Sigmoid colon (tissue), 4 donors: ENCODE results near the gene HIVEP2.

Experiments
- EP300 ChIP-seq, 4 donors: sonication (generic); formaldehyde crosslinking; IDR thresholded peaks; one replicate each; pipeline ENCODE4 v1.6.1; 2017; ENCODE audit warnings: antibody characterized with exemption in 4 of 4
- POLR2A ChIP-seq, 2 donors: fragments of 450-650 bp; IDR thresholded peaks; one replicate each; pipeline ENCODE4 v1.6.1; 2016; ENCODE audit warnings: antibody characterized with exemption in 2 of 2, mild to moderate bottlenecking in 2 of 2, moderate library complexity in 2 of 2
- POLR2AphosphoS5 ChIP-seq, 4 donors: sonication (generic); formaldehyde crosslinking; IDR thresholded peaks; one replicate each; pipeline ENCODE4 v1.6.1; 2017; ENCODE audit warnings: antibody characterized with exemption in 4 of 4
- TF ChIP-seq, protein P1 (sequence below), 4 experiments: fragments of 450-650 bp in 3 of 4; fragments of 200-600 bp in 1 of 4; IDR thresholded peaks; one replicate each; pipeline ENCODE4 v1.5.1; 2016 to 2019; ENCODE audit warnings: antibody characterized with exemption in 4 of 4, mild to moderate bottlenecking in 3 of 4, moderate library complexity in 2 of 4

DNA sequence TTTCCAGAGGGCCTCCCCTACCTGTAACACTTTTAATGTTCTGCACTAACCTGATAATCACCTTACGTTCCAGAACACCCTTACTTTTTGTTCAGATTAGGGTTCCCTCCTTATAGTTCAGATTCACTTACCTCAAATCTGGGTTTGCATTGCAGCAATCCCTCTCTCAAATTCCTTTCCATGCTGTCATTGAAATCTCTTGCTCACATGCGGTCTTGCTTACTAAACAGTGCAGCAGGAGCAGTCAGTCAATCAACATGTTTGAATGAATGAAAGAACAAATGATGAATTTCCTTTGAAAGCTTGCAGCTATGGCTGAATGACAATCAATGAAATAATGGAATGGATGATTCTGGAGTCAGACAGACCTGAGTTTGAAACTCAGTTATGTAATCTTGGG lies 200.1 kb downstream of the HIVEP2 start:
- TF ChIP-seq, protein P1, sequence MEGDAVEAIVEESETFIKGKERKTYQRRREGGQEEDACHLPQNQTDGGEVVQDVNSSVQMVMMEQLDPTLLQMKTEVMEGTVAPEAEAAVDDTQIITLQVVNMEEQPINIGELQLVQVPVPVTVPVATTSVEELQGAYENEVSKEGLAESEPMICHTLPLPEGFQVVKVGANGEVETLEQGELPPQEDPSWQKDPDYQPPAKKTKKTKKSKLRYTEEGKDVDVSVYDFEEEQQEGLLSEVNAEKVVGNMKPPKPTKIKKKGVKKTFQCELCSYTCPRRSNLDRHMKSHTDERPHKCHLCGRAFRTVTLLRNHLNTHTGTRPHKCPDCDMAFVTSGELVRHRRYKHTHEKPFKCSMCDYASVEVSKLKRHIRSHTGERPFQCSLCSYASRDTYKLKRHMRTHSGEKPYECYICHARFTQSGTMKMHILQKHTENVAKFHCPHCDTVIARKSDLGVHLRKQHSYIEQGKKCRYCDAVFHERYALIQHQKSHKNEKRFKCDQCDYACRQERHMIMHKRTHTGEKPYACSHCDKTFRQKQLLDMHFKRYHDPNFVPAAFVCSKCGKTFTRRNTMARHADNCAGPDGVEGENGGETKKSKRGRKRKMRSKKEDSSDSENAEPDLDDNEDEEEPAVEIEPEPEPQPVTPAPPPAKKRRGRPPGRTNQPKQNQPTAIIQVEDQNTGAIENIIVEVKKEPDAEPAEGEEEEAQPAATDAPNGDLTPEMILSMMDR (IDR thresholded peaks at IDR 0.05): no peak
- TF ChIP-seq POLR2A (IDR thresholded peaks at IDR 0.05) (no peak), POLR2AphosphoS5 (IDR thresholded peaks at IDR 0.05) (no peak), EP300 (IDR thresholded peaks at IDR 0.05) (no peak)
